ENCODE results near the gene COX4I2.
"Not testable (repeated sequence)": the region's sequence is repeated elsewhere in the genome, so short reads cannot be mapped to it uniquely, and the experiment has no call there.

Gene COX4I2

GRCh38 chr20:31623123-31623505 is 14.6 kb upstream of the COX4I2 start:
- in situ Hi-C loops (cut with MboI; ENCODE audit: low sequenced_read_pairs); DNase-seq (ENCODE audit: low spot score in 2 of 2); H3K9me3 ChIP-seq; H3K4me3 ChIP-seq; H3K4me1 ChIP-seq; H3K27me3 ChIP-seq (ENCODE audit: low read depth); H3K36me3 ChIP-seq (replicated peaks): not testable (repeated sequence)

- H3K4me1 ChIP-seq; H3K9me3 ChIP-seq; in situ Hi-C loops (cut with MboI; ENCODE audit: low sequenced_read_pairs); H3K36me3 ChIP-seq (replicated peaks); DNase-seq (ENCODE audit: low spot score in 2 of 2); H3K4me3 ChIP-seq; H3K27me3 ChIP-seq (ENCODE audit: low read depth): not testable (repeated sequence)
Observed at GRCh38 chr20:31626534-31626933, 11.2 kb upstream of the COX4I2 start.

GRCh38 chr20:31628057-31628456 is 9.7 kb upstream of the COX4I2 start:
- H3K36me3 ChIP-seq (replicated peaks); DNase-seq (ENCODE audit: low spot score in 2 of 2); H3K27me3 ChIP-seq (ENCODE audit: low read depth); H3K9me3 ChIP-seq; H3K4me1 ChIP-seq; in situ Hi-C loops (cut with MboI; ENCODE audit: low sequenced_read_pairs); H3K4me3 ChIP-seq: not testable (repeated sequence)

- H3K9me3 ChIP-seq, result no peaks in the 10 kb centered on the region
- in situ Hi-C loops (cut with MboI; ENCODE audit: low sequenced_read_pairs), result no loop called here
- no peak for DNase-seq (ENCODE audit: low spot score in 2 of 2)
Observed at GRCh38 chr20:31630187-31630790, 7.4 kb upstream of the COX4I2 start.

GRCh38 chr20:31632548-31633338 is 5.0 kb upstream of the COX4I2 start:
- no peak for DNase-seq (ENCODE audit: low spot score in 2 of 2)
- H3K4me1 ChIP-seq, result no peaks in the 10 kb centered on the region
- no peak overlapping the region for H3K4me3 ChIP-seq
- H3K36me3 ChIP-seq (replicated peaks), result no peaks in the 10 kb centered on the region
- H3K27me3 ChIP-seq (ENCODE audit: low read depth), result no peaks in the 10 kb centered on the region
- in situ Hi-C loops (cut with MboI; ENCODE audit: low sequenced_read_pairs), result no loop called here
- H3K9me3 ChIP-seq, result no peaks in the 10 kb centered on the region

More at GRCh38 chr20:31630187-31630790, 7.4 kb upstream of the COX4I2 start:
- H3K4me3 ChIP-seq, result no peak overlapping the region
- H3K36me3 ChIP-seq (replicated peaks), result no peaks in the 10 kb centered on the region
- no peaks in the 10 kb centered on the region for H3K27me3 ChIP-seq (ENCODE audit: low read depth)
- H3K4me1 ChIP-seq, result no peaks in the 10 kb centered on the region

GRCh38 chr20:31633339-31633914 is 4.3 kb upstream of the COX4I2 start:
- no peak for DNase-seq (ENCODE audit: low spot score in 2 of 2)
- Histone ChIP-seq H3K9me3 (no peaks in the 10 kb centered on the region), H3K36me3 (replicated peaks) (no peaks in the 10 kb centered on the region), H3K4me1 (no peaks in the 10 kb centered on the region), H3K4me3 (no peak overlapping the region), H3K27me3 (ENCODE audit: low read depth) (no peaks in the 10 kb centered on the region)
- in situ Hi-C loops (cut with MboI; ENCODE audit: low sequenced_read_pairs), result no loop called here

GRCh38 chr20:31638317-31638716 is 605 bp downstream of the COX4I2 start:
- H3K4me1 ChIP-seq, result no peaks in the 10 kb centered on the region
- no peaks in the 10 kb centered on the region for H3K36me3 ChIP-seq (replicated peaks)
- H3K4me3 ChIP-seq, result no peak overlapping the region
- H3K9me3 ChIP-seq, result no peaks in the 10 kb centered on the region
- no peak for DNase-seq (ENCODE audit: low spot score in 2 of 2)
- in situ Hi-C loops (cut with MboI; ENCODE audit: low sequenced_read_pairs), result no loop called here
- no peaks in the 10 kb centered on the region for H3K27me3 ChIP-seq (ENCODE audit: low read depth)

- Histone ChIP-seq H3K4me1 (no peaks in the 10 kb centered on the region), H3K36me3 (replicated peaks) (no peaks in the 10 kb centered on the region), H3K27me3 (ENCODE audit: low read depth) (no peaks in the 10 kb centered on the region), H3K9me3 (no peaks in the 10 kb centered on the region), H3K4me3 (no peak overlapping the region)
- DNase-seq (ENCODE audit: low spot score in 2 of 2), result no peak
- in situ Hi-C loops (cut with MboI; ENCODE audit: low sequenced_read_pairs), result no loop called here
Observed at GRCh38 chr20:31638816-31639215, 1.1 kb downstream of the COX4I2 start.

- Histone ChIP-seq H3K36me3 (replicated peaks) (no peaks in the 10 kb centered on the region), H3K4me3 (no peak overlapping the region), H3K27me3 (ENCODE audit: low read depth) (no peaks in the 10 kb centered on the region), H3K9me3 (no peaks in the 10 kb centered on the region), H3K4me1 (no peaks in the 10 kb centered on the region)
- DNase-seq (ENCODE audit: low spot score in 2 of 2), result no peak
- in situ Hi-C loops (cut with MboI; ENCODE audit: low sequenced_read_pairs), result no loop called here
Observed at GRCh38 chr20:31640259-31640658, 2.5 kb downstream of the COX4I2 start.

- Histone ChIP-seq H3K27me3 (ENCODE audit: low read depth) (no peaks in the 10 kb centered on the region), H3K9me3 (no peaks in the 10 kb centered on the region), H3K36me3 (replicated peaks) (no peaks in the 10 kb centered on the region), H3K4me1 (no peaks in the 10 kb centered on the region), H3K4me3 (no peak overlapping the region)
- in situ Hi-C loops (cut with MboI; ENCODE audit: low sequenced_read_pairs), result no loop called here
- DNase-seq (ENCODE audit: low spot score in 2 of 2), result no peak
Observed at GRCh38 chr20:31641391-31641790, 3.7 kb downstream of the COX4I2 start.

GRCh38 chr20:31642837-31643236 is 5.1 kb downstream of the COX4I2 start:
- Histone ChIP-seq H3K36me3 (replicated peaks) (no peaks in the 10 kb centered on the region), H3K4me1 (no peaks in the 10 kb centered on the region; the same call in 1 of the 2 replicates), H3K4me3 (no peak overlapping the region), H3K27me3 (ENCODE audit: low read depth) (no peaks in the 10 kb centered on the region), H3K9me3 (no peaks in the 10 kb centered on the region)
- no peak for DNase-seq (ENCODE audit: low spot score in 2 of 2)
- in situ Hi-C loops (cut with MboI; ENCODE audit: low sequenced_read_pairs), result no loop called here

- no peak overlapping the region for H3K4me3 ChIP-seq
- no peaks in the 10 kb centered on the region for H3K36me3 ChIP-seq (replicated peaks)
- no peaks in the 10 kb centered on the region for H3K9me3 ChIP-seq
- in situ Hi-C loops (cut with MboI; ENCODE audit: low sequenced_read_pairs), result no loop called here
- H3K4me1 ChIP-seq, result peaks cover 3% of the 10 kb centered on the region; the same call in 1 of the 2 replicates
- no peaks in the 10 kb centered on the region for H3K27me3 ChIP-seq (ENCODE audit: low read depth)
- DNase-seq (ENCODE audit: low spot score in 2 of 2), result no peak
Observed at GRCh38 chr20:31643522-31643921, 5.8 kb downstream of the COX4I2 start.

GRCh38 chr20:31644701-31645100 is 7.0 kb downstream of the COX4I2 start:
- Histone ChIP-seq H3K36me3 (replicated peaks) (no peaks in the 10 kb centered on the region), H3K9me3 (no peaks in the 10 kb centered on the region), H3K4me1 (peaks cover 3% of the 10 kb centered on the region; the same call in 1 of the 2 replicates), H3K4me3 (no peak overlapping the region), H3K27me3 (ENCODE audit: low read depth) (no peaks in the 10 kb centered on the region)
- in situ Hi-C loops (cut with MboI; ENCODE audit: low sequenced_read_pairs), result no loop called here
- DNase-seq (ENCODE audit: low spot score in 2 of 2), result no peak

- DNase-seq (ENCODE audit: low spot score in 2 of 2); H3K4me3 ChIP-seq; in situ Hi-C loops (cut with MboI; ENCODE audit: low sequenced_read_pairs); H3K4me1 ChIP-seq; H3K27me3 ChIP-seq (ENCODE audit: low read depth); H3K36me3 ChIP-seq (replicated peaks); H3K9me3 ChIP-seq: not testable (repeated sequence)
Observed at GRCh38 chr20:31648104-31648503, 10.4 kb downstream of the COX4I2 start.

Measured in HAP-1 (cell line).